ENCODE results near the gene WDR74.
A peak's percentile ranks its signal among the peaks of the same experiment; 100 is the strongest.
"Not testable (repeated sequence)": the region's sequence is repeated elsewhere in the genome, so short reads cannot be mapped to it uniquely, and the experiment has no call there.

WDR74 gene

DNA sequence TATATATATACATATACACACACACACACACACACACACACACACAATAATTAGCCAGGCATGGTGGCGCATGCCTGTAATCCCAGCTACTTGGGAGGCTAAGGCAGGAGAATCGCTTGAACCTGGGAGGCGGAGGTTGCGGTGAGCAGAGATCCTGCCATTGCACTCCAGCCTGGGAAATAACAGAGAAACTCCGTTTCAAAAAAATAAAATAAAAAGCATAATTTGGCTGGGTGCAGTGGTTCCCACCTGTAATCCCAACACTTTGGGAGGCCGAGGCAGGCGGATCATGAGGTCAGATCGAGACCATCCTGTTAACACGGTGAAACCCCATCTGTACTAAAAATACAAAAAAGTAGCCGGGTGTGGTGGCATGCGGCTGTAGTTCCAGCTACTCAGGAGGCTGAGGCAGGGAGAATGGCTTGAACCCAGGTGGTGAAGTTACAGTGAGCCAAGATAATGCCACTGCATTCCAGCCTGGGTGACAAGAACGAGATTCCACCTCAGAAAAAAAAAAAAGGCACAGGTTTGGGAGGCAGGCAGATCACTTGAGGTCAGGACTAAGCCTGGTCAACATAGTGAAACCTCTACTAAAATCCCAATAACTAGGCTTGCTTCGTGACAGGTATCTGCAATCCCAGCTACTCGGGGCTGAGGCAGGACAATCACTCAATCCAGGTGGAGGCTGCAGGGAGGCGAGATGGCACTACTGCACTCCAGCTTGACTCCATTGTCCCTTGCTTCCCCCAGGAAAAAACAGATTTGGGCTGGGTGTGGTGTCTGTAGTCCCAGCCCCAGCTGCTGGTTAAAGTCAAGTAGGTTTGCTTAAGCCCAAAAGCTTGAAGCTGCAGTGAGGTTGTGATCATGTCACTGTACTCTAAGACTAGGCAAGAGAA, 11.8 kb upstream of the WDR74 start:
- Histone ChIP-seq H3K9ac (ENCODE audit: insufficient read length) (no peak overlapping the region), H3K27ac (peak overlapping the region; percentile 97), H3K4me3 (no peak overlapping the region), H3K36me3 (ENCODE audit: insufficient read depth, low read length) (peaks cover 43% of the 10 kb centered on the region), H3K9me3 (ENCODE audit: low read depth, low read length) (no peaks in the 10 kb centered on the region)
- DNase-seq (ENCODE audit: low read depth, low spot score): no peak
- TF ChIP-seq FOXP2 (optimal IDR thresholded peaks at IDR 0.05; ENCODE audit: control extremely low read depth, extremely low read length, insufficient read depth) (no peak), POLR2AphosphoS5 (IDR thresholded peaks at IDR 0.05; ENCODE audit: borderline replicate concordance, low read depth, low read length) (peak; percentile 86)

DNA sequence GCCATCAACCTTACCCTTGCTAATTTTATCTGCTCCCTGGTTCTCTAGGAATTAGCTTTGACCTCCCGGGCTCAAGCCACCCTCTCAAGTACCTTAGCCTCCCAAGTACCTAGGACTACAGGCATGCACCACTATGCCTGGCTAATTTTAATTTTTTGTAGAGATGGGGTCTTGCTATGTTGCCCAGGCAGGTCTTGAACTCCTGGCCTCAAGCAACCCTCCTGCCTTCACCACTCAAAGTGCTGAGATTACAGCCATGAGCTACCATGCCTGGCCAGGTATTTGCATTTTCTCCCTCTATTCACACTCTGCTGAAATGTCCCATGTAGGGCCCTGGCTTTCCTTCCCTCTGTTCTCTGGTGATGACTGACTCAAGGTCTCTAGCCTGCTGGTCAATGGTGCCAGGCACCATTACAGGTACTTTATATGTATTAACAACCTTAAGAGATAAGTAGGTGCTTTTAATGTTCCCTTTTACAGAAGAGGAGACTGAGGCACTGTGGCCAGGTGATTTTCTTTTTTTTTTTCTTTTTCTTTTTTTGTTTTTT, 8.5 kb upstream of the WDR74 start:
- Histone ChIP-seq H3K4me3 (no peak overlapping the region), H3K9ac (ENCODE audit: insufficient read length) (no peak overlapping the region), H3K9me3 (ENCODE audit: low read depth, low read length) (no peaks in the 10 kb centered on the region), H3K27ac (no peak overlapping the region), H3K36me3 (ENCODE audit: insufficient read depth, low read length) (peaks cover 16% of the 10 kb centered on the region)
- TF ChIP-seq FOXP2 (optimal IDR thresholded peaks at IDR 0.05; ENCODE audit: control extremely low read depth, extremely low read length, insufficient read depth) (no peak), EZH2 (IDR thresholded peaks at IDR 0.05) (no peak), POLR2AphosphoS5 (IDR thresholded peaks at IDR 0.05; ENCODE audit: borderline replicate concordance, low read depth, low read length) (no peak)
- DNase-seq (ENCODE audit: low read depth, low spot score): no peak

DNA sequence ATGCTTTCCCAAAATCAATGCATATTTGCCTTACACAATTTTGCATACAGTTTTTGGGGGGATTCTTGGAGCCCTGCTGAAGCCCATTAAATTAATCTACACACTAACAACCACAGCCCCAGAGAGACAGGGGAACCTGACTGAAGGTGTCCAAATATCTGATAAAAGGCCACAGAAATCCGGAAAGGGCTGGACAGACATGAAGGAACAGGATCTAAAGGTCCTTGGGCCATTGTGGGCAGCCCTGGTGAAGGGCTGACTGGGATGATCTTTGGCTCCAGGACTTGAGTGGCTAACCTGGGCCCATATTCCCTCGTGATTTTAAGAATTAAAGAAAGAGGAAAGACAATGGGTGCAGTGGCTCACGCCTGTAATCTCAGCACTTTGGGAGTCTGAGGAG, 6.8 kb upstream of the WDR74 start:
- Histone ChIP-seq H3K4me3 (no peak overlapping the region), H3K9me3 (ENCODE audit: low read depth, low read length) (no peaks in the 10 kb centered on the region), H3K36me3 (ENCODE audit: insufficient read depth, low read length) (no peaks in the 10 kb centered on the region), H3K27ac (no peak overlapping the region), H3K9ac (ENCODE audit: insufficient read length) (no peak overlapping the region)
- no peak for DNase-seq (ENCODE audit: low read depth, low spot score)
- no peak for TF ChIP-seq FOXP2 (optimal IDR thresholded peaks at IDR 0.05; ENCODE audit: control extremely low read depth, extremely low read length, insufficient read depth)
- no peak for TF ChIP-seq POLR2AphosphoS5 (IDR thresholded peaks at IDR 0.05; ENCODE audit: borderline replicate concordance, low read depth, low read length)
- TF ChIP-seq EZH2 (IDR thresholded peaks at IDR 0.05): no peak

DNA sequence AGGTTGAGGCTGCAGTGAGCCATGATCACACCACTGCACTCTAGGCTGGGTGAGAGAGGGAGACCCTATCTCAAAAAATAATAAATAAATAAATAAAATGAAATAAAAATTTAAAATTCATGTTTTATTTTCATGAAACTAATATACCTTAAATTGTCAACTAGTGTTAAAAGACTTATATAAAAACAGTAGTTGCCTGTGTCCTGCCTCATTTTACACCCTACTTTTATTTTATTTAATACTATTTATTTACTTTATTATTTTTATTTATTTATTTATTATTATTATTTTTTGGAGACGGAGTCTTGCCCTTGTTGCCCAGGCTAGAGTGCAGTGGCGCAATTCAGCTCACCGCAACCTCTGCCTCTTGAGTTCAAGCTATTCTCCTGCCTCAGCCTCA, 4.8 kb upstream of the WDR74 start:
- no peak for DNase-seq (ENCODE audit: low read depth, low spot score)
- Histone ChIP-seq H3K27ac (no peak overlapping the region), H3K4me3 (no peak overlapping the region), H3K9ac (ENCODE audit: insufficient read length) (no peak overlapping the region), H3K9me3 (ENCODE audit: low read depth, low read length) (no peaks in the 10 kb centered on the region), H3K36me3 (ENCODE audit: insufficient read depth, low read length) (no peaks in the 10 kb centered on the region)
- TF ChIP-seq POLR2AphosphoS5 (IDR thresholded peaks at IDR 0.05; ENCODE audit: borderline replicate concordance, low read depth, low read length): no peak
- no peak for TF ChIP-seq EZH2 (IDR thresholded peaks at IDR 0.05)
- no peak for TF ChIP-seq FOXP2 (optimal IDR thresholded peaks at IDR 0.05; ENCODE audit: control extremely low read depth, extremely low read length, insufficient read depth)

DNA sequence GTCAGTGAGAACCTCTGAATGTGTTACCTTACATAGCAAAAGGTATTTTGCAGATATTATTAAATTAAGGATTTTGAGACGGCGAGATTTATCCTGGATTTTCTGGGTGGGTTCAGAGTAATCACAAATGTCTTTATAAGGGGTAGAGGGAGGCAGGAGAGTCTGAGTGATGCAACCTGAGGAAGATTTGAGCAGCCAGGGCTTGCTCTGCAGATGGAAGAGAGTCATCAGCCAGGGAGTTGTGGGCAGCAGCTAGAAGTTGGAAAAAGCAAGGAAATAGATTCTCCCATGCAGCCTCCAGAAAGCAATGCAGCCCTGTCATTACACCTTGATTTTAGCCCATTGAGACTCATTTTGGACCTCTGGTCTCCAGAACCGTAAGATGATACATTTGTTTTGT, 4.1 kb upstream of the WDR74 start:
- Histone ChIP-seq H3K4me3 (no peak overlapping the region), H3K27ac (peak overlapping the region; percentile 100), H3K9ac (ENCODE audit: insufficient read length) (peak overlapping the region; percentile 20), H3K9me3 (ENCODE audit: low read depth, low read length) (no peaks in the 10 kb centered on the region), H3K36me3 (ENCODE audit: insufficient read depth, low read length) (no peaks in the 10 kb centered on the region)
- TF ChIP-seq POLR2AphosphoS5 (IDR thresholded peaks at IDR 0.05; ENCODE audit: borderline replicate concordance, low read depth, low read length) (no peak), FOXP2 (optimal IDR thresholded peaks at IDR 0.05; ENCODE audit: control extremely low read depth, extremely low read length, insufficient read depth) (no peak), EZH2 (IDR thresholded peaks at IDR 0.05) (no peak)
- no peak for DNase-seq (ENCODE audit: low read depth, low spot score)

DNA sequence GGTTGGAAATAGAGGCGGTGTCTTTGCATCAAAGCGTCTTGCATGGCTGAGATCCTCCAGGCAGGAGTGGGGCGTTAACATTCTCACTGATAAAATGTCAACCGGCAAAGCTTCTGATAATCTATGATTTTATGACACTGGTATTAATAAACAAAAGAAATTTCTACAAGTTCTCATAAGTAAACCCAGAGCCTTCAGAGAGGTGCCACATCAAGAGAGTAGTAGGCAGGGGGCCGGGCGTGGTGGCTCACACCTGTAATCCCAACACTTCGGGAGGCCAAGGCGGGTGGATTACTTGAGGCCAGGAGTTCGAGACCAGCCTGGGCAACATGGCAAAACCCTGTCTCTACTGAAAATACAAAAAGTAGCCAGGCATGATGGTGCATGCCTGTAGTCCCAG, 3.5 kb upstream of the WDR74 start:
- not testable (repeated sequence) for H3K36me3 ChIP-seq (ENCODE audit: insufficient read depth, low read length); H3K4me3 ChIP-seq; H3K9me3 ChIP-seq (ENCODE audit: low read depth, low read length); DNase-seq (ENCODE audit: low read depth, low spot score)
- Histone ChIP-seq H3K27ac (peak overlapping the region; percentile 100), H3K9ac (ENCODE audit: insufficient read length) (peak overlapping the region; percentile 93)

DNA sequence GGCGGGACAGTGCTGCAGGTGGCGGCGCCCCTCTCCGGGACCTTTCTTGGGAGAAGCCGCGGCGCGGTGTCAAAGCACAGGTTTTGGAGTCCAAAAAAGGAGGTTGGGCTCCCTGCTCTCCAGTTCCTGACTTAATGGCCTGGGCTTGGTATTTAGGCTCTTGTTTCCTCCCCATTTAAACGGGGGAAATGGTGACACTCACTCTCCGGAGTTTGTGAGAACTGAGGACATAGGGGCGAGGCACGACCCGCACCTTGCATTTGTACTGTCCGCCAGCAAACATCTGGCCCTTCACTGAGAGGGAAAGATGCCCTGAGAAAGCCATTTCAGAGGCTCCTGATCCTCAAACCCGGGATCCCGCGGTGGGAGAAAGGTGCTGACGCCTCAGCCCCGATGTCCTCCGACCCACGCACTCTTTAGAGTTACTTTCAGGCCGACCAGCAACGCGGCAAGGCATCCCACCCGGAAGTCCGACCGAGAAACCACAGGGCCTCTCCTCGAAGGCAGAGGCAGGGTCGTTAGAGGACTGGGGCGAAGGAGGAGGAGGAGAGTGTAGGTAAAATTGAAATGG, 2.9 kb upstream of the WDR74 start:
- DNase-seq (ENCODE audit: low read depth, low spot score): no peak
- no peaks in the 10 kb centered on the region for H3K9me3 ChIP-seq (ENCODE audit: low read depth, low read length)
- H3K27ac ChIP-seq: peak overlapping the region; percentile 100
- peak overlapping the region; percentile 78 for H3K4me3 ChIP-seq
- peak overlapping the region; percentile 93 for H3K9ac ChIP-seq (ENCODE audit: insufficient read length)
- no peak for TF ChIP-seq POLR2AphosphoS5 (IDR thresholded peaks at IDR 0.05; ENCODE audit: borderline replicate concordance, low read depth, low read length)
- peaks cover 9% of the 10 kb centered on the region; the same call in 1 of the 2 replicates for H3K36me3 ChIP-seq (ENCODE audit: insufficient read depth, low read length)

DNA sequence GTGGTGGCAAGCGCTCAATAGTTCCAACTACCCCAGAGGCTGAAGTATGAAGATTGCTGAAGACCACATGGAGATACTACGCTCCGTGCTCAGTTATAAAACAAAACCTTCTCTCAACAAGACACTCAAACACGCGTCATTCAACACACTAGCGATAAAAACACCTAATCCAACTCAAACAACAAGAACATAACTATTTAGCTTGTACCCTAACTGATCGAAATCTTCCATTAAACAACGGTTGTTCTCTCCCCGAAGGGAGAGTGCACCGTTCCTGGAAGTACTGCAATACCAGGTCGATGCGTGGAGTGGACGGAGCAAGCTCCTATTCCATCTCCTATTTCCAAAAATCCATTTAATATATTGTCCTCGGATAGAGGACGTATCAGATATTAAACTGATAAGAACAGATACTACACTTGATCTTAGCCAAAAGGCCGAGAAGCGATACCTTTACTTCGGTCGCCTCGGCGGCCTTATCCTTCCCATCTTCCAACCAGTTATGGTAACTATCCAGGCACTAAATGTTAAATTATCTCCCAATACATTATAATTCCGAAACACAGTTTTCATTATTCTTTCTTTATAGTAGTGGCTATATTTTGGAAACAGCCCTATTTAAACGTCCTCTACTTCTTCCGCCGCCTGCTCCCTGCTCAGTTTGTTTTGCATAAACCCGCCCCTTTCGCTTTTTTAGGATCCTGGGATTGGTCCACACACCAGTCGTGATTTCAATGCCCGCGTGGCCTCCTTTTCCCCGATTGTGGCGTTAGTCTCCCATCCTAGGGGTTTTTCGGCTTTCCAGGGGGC, 2.2 kb upstream of the WDR74 start:
- Histone ChIP-seq H3K27ac (peak overlapping the region; percentile 100), H3K36me3 (ENCODE audit: insufficient read depth, low read length) (peaks cover 15% of the 10 kb centered on the region; the same call in 1 of the 2 replicates), H3K9ac (ENCODE audit: insufficient read length) (peak overlapping the region; percentile 93), H3K4me3 (peak overlapping the region; percentile 79), H3K9me3 (ENCODE audit: low read depth, low read length) (no peaks in the 10 kb centered on the region)
- peak; percentile 100 for DNase-seq (ENCODE audit: low read depth, low spot score)
- TF ChIP-seq POLR2AphosphoS5 (IDR thresholded peaks at IDR 0.05; ENCODE audit: borderline replicate concordance, low read depth, low read length) (peak; percentile 100), EZH2 (IDR thresholded peaks at IDR 0.05) (no peak), FOXP2 (optimal IDR thresholded peaks at IDR 0.05; ENCODE audit: control extremely low read depth, extremely low read length, insufficient read depth) (no peak)

DNA sequence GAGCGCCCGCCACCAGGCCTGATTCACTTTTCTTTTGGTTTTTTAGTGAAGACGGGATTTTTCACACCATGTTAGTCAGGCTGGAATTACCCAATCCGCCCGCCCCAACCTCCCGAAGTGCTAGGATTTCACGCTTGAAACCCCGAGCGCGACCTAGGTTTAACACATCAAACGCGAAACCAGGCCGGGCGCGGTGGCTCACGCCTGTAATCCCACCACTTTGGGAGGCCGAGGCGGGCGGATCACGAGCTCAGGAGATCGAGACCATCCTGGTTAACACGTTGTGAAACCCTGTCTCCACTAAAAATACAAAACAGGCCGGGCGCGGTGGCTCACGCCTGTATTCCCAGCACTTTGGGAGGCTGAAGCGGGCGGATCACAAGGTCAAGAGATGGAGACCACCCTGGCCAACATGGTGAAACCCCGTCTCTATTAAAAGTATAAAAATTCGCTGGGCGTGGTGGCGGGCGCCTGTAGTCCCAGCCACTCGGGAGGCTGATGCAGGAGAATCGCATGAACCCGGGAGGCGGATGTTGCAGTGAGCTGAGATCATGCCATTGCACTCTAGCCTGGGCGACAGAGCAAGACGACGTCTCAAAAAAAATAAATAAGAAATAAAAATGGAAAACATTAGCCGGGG, 1.5 kb upstream of the WDR74 start:
- DNase-seq (ENCODE audit: low read depth, low spot score); H3K9me3 ChIP-seq (ENCODE audit: low read depth, low read length): not testable (repeated sequence)
- Histone ChIP-seq H3K27ac (peak overlapping the region; percentile 95), H3K4me3 (peak overlapping the region; percentile 79), H3K36me3 (ENCODE audit: insufficient read depth, low read length) (peaks cover 23% of the 10 kb centered on the region; the same call in 1 of the 2 replicates), H3K9ac (ENCODE audit: insufficient read length) (peak overlapping the region; percentile 97)
